Measurements from ENCODE around the gene ITGA5.

The ITGA5 gene

GRCh38 chr12:54430471-54431069 is 11.5 kb upstream of the ITGA5 start:
- no peak for DNase-seq

- DNase-seq, result no peak
Measured at GRCh38 chr12:54429014-54429471, 10.0 kb upstream of the ITGA5 start.

DNA sequence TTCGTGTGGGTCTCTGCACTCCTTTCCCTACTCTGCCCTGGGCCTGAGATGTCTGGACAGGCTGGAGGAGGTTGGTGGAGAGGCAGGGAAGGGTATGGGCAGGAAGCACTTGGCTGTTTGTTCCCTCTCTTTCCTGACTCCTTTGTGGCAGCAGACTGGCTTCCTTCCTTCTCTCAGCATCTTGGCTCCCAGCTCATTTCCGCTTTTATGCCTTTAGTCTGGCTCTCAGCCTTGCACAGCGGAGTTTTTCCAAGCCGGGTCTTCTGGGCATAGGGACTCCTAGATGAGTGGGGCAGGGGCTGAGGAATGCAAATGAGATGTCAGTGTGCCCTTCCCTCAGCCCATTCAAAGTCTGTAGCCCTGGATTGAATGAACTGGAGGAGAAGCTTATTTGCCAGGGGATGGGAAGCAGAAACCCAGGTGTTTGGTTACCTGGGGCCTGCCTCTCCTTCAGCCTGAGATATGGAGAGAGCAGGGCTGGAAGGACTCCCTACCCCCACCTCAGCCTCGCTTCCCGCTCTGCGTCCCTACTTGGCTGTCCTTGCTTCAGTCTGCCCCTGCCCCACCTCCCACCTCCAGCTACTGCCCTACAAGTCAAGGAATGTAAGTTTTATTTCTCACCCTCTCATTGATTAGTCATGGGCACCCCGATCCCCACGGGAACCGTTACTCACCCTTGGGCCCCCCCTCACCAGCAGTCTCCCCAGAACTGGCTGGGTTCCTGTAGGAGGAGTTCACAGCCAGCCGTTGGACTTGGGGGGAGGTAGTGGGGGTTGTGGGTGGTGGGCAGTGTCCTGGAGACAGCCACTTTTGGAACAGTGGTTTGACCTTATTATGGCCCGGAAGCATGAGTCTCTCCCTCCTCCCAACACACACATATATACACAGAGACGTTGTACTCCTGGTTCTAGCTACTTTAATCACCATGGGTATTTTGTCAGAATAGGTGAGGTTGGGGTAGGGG is 9.3 kb upstream of the ITGA5 start:
- no peak for DNase-seq

GRCh38 chr12:54427106-54427505 is 8.0 kb upstream of the ITGA5 start:
- DNase-seq, result no peak

- no peak for DNase-seq
Measured at GRCh38 chr12:54426690-54427089, 7.6 kb upstream of the ITGA5 start.

GRCh38 chr12:54425702-54426101 is 6.6 kb upstream of the ITGA5 start:
- DNase-seq, result no peak

GRCh38 chr12:54424224-54424623 is 5.2 kb upstream of the ITGA5 start:
- no peak for DNase-seq

GRCh38 chr12:54423816-54424150 is 4.7 kb upstream of the ITGA5 start:
- DNase-seq, result no peak

- DNase-seq, result no peak
Measured at GRCh38 chr12:54421879-54422250, 2.8 kb upstream of the ITGA5 start.

- no peak for DNase-seq
Measured at GRCh38 chr12:54421175-54421878, 2.3 kb upstream of the ITGA5 start.

DNA sequence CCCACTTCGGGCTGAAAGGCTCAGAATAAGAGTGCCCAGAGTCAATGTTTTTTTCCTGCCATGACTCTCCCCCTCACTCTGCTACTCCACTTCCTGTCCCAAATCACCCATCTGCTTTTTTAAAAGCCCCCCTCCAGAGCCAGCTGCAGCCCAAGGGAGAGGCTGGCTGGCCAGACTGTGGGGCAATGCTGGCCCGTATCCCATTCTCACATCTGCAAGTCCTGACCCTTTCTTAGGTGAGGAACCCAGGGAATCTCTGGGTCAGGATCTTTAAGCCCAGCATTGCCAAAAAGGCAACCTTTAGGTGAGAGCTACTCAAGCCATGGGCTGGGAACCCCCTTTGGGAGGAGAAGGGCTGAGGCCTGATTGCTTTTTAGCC is 1.7 kb upstream of the ITGA5 start:
- no peak for DNase-seq

GRCh38 chr12:54418441-54419087 is 502 bp downstream of the ITGA5 start:
- no peak for DNase-seq

DNA sequence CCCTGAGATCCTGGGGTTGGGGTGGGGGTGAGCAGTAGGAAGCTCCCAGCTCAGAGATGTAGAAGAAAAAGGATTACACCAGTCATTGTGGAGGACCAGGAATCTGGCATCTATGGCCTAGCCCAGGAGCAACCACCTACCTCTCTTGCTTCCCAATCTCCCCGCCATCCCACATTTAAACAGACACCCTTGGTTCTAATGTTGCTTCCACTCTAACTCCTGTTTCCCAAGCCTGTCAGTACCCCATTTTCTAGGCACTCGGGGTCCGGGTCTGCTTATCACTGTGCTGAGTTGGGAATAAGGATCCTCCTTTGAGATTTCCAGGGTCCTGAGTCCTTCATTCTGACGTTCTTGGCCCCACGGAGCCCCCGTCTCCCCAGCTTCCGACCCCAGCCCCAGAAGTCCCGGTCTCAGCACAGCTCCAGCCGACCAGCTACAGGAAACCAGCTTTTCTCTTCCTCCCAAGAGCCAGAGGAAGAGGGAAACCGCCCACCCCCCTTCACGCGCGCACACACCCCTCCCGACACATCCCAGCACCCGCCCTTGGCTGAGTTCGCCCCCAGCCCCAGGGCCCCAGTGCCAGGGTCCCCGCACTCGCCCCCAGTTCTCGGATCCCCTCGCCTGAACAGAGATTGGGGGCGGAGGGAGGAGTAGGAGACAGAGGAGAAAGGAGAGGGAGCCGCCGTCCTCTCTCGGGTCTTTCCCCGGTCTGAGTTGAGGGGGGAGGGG is 1.2 kb downstream of the ITGA5 start:
- no peak for DNase-seq

DNA sequence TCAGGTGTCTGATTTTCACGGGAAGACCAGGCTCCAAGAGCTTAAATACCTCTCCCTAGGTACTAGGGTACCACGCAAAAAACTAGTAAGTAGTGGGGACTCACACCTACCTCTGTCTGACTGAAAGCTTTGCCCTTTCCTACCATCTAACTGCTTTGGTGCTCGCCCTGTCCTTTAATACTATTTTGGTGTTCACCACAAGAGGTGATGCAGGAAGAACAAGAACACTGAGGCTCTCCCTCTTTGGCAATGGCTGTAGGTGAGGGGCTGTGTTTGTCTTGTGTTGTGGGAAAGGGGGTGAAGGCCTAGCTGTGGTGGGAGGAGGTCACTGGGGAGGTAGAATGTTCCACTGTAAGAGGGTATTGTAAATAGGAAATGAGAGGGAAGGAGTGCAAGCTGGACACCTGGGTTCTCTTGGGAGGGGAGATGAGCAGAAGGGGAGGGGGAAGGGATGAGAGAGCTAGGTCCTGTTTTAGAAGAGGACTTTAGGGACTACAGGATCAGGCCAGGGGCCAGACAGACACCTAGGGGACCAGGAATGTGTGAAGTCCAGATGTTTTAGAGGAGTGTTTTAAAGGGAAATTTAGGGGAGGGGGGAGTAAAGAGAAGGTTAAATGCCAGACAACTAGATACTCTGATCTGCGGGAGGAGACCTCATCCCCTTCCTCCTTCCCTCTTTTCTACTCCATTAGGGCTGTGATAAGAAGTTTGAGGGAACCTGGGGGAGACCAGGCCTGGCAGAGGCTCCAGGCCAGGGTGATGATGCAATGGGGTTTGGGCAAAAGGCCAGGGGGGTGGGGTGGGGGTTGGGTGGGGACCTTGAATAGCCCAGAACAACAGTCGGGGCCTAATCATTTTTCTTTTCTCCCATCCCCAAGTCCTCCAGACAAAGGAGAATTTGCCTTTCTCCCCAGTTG is 2.1 kb downstream of the ITGA5 start:
- DNase-seq, result no peak

GRCh38 chr12:54415221-54415929 is 3.7 kb downstream of the ITGA5 start:
- DNase-seq, result no peak

DNA sequence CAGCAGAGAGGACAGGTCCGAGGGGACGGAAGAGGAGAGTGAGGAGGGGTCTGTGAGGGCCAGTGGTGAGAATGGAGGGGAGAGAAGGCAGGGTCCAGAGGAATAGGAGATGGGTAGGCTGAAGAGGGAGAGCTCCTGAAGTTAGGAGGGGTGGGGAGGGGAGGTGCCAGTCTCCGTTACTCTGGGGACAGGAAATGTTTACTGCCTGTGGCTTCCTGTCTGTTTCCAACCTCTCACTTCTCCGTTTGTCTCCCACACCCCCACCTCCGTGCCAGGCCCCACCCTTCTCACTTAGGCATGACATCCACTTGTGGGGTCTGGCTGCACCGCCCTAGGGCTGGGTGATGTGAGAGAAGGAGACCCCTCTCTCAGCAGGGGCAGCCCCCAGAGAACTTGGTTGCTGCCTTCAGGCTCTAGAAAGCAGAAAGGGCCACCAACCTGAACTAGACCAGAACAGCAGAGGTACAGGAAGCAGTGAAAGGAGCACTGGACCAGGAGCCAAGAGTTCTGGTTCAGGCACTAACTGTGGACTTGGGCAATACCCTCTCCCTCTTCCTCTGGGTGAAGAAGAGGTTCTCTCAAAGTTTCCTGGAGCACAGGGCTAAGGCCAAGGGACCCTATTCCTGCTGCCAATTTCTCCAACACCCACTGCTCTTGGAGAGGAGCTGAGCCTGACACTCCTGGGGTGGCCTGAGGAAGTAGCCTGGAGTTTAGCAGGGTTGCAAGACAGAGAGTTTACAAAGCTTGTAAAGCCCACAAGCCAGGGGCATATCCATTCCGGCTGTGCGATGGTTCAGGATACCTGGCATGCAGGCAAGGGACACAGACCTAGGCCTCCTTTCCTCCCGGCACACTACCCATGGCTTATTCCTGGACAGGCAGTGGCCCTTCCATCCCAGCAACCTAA is 5.5 kb downstream of the ITGA5 start:
- no peak for DNase-seq

DNA sequence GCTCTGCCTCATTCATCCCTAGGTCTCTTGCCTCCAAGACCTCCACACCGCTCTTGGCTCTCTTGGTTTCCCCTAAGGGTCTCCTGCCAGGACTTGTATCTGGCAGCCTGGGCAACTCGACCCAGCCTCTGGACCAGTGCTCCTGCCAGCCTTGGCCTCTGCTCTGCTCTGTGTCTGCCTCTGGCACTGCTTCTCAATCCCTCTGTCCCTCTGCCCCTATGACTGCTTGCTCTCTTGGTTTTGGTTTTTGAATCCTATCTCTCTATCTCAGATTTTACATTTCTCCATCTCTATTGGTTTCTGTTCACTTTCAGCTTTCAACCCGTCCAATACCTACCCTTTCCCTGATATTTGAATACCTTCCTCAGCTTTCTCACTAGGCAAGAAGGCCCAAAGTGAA is 6.3 kb downstream of the ITGA5 start:
- no peak for DNase-seq

DNA sequence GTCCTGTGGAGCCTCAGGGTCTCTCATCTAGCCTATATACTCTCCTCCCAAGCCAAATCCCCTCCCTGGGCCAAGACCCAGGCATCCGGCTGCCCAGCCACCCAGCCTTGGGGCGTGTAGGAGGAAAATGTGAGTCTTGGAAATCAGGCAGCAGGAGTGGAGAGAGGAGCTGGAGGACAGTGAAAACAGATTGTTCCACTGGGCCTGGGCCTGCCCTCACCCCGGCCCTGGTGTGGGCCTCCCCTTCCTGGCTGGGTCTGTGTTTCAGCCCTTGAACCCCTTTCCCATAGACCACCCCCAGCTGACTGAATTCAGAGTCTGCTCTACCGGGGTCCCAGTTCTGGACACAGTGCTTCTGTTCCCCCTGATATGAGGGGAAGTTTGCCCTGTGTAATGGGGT is 6.7 kb downstream of the ITGA5 start:
- DNase-seq, result no peak

- DNase-seq, result no peak
Measured at GRCh38 chr12:54411391-54412241, 7.5 kb downstream of the ITGA5 start.
